CD1c-positive myeloid dendritic cell (primary cell): ENCODE measurements around the gene RALGDS.
"Not testable (repeated sequence)": the region's sequence is repeated elsewhere in the genome, so short reads cannot be mapped to it uniquely, and the experiment has no call there.

Source experiments
- DNase-seq: peaks from one replicate; pipeline ENCODE4 v3.0.0-alpha.2; 2016; ENCODE audit errors: extremely low spot score

RALGDS gene

GRCh38 chr9:133067813-133068212 is 53.2 kb downstream of the RALGDS start:
- no peak for DNase-seq

- no peak for DNase-seq
These were observed 54.0 kb downstream of the RALGDS start for GRCh38 chr9:133067006-133067405.

DNA sequence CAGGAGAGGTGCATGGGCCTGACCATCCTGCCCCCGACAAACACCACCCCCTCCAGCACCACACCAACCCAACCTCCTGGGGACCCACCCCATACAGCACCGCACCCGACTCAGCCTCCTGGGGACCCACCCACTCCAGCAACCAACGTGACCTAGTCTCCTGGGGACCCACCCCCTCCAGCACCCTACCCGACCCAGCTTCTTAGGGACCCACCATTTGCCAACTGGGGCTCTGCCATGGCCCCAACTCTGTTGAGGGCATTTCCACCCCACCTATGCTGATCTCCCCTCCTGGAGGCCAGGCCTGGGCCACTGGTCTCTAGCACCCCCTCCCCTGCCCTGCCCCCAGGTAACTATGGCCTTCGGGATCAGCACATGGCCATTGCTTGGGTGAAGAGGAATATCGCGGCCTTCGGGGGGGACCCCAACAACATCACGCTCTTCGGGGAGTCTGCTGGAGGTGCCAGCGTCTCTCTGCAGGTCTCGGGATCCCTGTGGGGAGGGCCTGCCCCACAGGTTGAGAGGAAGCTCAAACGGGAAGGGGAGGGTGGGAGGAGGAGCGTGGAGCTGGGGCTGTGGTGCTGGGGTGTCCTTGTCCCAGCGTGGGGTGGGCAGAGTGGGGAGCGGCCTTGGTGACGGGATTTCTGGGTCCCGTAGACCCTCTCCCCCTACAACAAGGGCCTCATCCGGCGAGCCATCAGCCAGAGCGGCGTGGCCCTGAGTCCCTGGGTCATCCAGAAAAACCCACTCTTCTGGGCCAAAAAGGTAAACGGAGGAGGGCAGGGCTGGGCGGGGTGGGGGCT is 54.7 kb downstream of the RALGDS start:
- DNase-seq, result no peak

DNA sequence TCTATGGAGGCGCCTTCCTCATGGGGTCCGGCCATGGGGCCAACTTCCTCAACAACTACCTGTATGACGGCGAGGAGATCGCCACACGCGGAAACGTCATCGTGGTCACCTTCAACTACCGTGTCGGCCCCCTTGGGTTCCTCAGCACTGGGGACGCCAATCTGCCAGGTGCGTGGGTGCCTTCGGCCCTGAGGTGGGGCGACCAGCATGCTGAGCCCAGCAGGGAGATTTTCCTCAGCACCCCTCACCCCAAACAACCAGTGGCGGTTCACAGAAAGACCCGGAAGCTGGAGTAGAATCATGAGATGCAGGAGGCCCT is 56.0 kb downstream of the RALGDS start:
- DNase-seq, result no peak

DNA sequence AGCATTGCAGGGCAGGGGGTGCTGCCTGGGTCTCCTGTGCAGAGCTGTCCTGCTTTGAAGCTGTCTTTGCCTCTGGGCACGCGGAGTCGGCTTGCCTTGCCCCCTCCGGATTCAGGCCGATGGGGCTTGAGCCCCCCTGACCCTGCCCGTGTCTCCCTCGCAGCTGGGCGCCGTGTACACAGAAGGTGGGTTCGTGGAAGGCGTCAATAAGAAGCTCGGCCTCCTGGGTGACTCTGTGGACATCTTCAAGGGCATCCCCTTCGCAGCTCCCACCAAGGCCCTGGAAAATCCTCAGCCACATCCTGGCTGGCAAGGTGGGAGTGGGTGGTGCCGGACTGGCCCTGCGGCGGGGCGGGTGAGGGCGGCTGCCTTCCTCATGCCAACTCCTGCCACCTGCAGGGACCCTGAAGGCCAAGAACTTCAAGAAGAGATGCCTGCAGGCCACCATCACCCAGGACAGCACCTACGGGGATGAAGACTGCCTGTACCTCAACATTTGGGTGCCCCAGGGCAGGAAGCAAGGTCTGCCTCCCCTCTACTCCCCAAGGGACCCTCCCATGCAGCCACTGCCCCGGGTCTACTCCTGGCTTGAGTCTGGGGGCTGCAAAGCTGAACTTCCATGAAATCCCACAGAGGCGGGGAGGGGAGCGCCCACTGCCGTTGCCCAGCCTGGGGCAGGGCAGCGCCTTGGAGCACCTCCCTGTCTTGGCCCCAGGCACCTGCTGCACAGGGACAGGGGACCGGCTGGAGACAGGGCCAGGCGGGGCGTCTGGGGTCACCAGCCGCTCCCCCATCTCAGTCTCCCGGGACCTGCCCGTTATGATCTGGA is 56.6 kb downstream of the RALGDS start:
- DNase-seq, result no peak

- no peak for DNase-seq
These were observed 57.4 kb downstream of the RALGDS start for GRCh38 chr9:133063500-133064231.

DNA sequence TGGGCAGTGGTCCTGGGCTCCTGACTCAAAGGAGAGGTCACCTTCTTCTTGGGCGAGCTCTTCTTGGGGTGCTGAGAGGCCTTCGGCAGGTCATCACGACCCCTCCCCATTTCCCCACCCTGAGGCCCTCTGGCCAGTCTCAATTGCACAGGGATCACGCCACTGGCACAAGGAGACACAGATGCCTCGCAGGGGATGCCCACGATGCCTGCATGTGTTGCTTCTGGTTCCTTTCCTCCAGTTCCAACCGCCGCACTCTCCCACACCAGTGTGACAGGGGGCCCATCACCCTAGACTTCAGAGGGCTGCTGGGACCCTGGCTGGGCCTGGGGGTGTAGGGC is 57.9 kb downstream of the RALGDS start:
- DNase-seq, result no peak

DNA sequence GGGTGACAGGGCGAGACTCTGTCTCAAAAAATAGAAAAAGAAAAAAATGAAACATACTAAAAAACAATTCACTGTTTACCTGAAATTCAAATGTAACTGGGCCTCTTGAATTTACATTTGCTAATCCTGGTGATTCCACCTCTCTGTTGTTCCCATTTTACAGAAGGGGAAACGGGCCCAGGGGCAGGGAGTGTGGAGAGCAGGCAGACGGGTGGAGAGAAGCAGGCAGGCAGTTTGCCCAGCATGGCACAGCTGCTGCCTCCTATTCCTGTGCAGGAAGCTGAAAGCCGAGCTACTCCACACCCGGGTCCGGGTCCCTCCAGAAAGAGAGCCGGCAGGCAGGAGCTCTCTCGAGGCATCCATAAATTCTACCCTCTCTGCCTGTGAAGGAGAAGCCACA is 58.5 kb downstream of the RALGDS start:
- not testable (repeated sequence) for DNase-seq

GRCh38 chr9:133061764-133062145 is 59.3 kb downstream of the RALGDS start, which contains the start of gene CEL:
TSS of gene CEL (plus strand) at chr9:133061981. CDS start at chr9:133062003, 22 bp downstream.
- DNase-seq, result not testable (repeated sequence)

- DNase-seq, result not testable (repeated sequence)
These were observed 59.8 kb downstream of the RALGDS start for GRCh38 chr9:133061019-133061763.

DNA sequence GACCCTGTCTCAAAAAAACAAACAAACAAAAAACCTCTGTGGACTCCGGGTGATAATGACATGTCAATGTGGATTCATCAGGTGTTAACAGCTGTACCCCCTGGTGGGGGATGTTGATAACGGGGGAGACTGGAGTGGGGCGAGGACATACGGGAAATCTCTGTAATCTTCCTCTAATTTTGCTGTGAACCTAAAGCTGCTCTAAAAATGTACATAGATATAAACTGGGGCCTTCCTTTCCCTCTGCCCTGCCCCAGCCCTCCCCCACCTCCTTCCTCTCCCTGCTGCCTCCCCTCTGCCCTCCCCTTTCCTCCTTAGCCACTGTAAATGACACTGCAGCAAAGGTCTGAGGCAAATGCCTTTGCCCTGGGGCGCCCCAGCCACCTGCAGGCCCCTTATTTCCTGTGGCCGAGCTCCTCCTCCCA is 60.6 kb downstream of the RALGDS start:
- DNase-seq, result no peak

- DNase-seq, result no peak
These were observed 61.4 kb downstream of the RALGDS start for GRCh38 chr9:133059623-133060022.

DNA sequence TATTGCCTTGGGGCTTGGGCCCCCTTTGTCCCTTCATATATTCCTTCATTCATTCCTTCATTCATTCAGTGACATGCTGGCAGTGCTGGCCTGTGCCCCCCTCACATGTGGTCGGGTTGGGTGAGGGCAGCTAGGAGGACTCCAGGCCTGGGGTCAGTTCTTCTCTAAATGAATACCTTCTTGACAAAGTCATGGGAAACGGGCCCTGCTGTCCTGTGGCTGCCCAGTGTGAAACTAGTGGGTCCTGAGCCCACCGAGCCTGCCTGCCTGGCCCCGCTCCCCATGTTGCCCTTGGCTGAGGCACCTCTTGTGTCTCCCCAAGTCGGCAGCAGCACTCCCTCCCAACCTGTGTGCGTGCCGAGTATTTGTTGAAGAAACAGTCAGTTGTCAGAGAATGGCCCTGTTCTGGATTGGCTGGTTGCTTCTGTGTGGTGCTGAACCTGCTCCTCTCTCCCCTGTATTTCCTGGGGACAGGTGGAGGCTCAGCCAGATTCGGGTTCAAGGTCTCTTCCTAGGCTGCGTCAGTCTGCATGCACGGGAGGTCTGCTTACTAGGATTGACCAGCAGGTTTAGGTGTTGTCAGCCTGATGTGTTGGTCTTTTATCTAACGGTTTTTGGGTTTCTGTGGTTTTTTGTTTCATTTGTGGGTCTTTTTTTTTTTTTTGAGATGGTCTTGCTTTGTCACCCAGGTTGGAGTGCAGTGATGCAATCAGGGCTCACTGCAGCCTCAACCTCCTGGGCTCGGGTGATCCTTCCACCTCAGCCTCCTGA is 62.3 kb downstream of the RALGDS start:
- no peak for DNase-seq

DNA sequence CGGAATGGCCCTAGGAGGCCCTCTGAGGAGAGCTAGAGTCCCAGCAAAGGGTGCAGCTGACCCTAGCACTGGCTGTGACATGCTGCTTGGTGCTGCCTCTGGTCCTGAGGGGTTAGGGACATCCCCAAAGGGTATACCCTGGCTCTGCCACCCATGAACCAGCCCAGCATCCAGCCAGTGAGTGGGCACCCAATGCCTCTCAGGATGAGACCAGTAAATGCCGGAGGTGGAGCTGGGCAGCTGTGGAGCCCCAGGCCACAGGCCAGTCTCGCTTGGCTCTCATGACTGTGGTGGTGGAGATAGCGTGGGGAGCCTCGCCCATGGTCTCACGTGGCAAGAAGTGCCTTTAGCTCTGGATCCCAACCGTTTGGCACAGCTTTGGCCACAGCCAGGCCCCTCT is 63.0 kb downstream of the RALGDS start:
- no peak for DNase-seq

GRCh38 chr9:133057553-133057952 is 63.5 kb downstream of the RALGDS start:
- DNase-seq, result no peak

- no peak for DNase-seq
These were observed 64.0 kb downstream of the RALGDS start for GRCh38 chr9:133057006-133057405.

GRCh38 chr9:133056533-133056932 is 64.5 kb downstream of the RALGDS start:
- DNase-seq, result no peak

DNA sequence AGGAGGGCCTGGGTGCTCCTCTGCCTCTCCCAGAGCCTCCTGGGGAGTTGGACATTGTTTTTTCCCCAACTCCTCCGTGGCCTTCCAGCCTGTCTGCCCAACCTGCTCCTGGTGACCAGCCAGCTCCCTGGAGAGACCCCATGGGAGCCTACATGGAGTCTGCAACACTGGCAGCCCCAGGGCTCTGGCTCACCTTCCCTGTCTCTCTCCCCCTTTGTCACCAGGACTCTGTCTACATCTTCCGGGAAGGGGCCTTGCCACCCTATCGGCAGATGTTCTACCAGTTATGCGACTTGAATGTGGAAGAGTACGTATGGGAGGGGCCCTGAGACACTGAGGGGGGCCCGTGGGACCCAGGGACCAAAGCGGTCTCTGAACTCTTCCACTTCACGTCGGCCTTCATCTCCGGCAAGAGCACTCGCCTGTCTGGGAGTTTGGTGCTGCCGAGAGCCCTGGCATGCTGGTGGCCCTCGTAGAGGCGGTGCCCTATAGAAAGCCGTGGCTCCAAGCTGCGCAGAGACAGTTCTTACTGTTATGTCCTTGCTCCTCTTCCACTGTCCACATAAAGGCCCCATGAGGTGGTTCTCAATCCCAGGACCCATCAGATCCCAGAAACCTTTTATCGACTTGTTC is 65.1 kb downstream of the RALGDS start:
- no peak for DNase-seq

GRCh38 chr9:133054966-133055365 is 66.1 kb downstream of the RALGDS start:
- no peak for DNase-seq

DNA sequence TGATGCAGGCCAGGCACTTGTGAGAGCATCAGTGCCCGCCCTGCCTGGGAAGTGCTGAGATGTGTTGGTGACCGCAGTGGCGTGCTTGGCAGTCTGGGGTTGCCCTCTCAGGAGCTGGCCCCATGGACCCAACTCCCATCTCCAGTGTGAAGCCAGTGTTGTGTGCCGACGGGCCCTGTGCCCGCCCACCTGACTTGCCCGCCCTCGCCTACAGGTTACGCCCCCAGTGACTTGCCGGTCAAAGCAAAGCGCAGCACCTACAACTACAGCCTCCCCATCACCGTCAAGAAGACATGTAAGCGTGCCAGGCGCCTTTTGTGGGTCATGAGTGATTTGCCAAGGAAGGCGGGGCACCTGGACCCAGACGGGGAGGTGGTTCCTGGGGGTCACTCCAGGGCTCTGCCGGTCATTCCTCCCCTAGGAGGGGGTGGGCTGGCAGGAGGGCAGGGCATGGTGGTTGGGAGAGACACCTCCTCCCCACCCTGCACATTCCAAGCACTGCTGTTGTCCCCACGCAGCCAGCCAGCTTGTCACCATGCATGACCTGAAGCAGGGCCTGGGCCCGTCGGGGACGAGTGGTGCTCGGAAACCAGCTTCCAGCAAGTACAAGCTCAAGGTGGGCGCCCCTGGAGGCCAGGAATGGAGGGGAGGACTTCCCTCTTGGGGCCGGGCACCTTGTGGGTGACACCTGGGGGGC is 66.7 kb downstream of the RALGDS start:
- no peak for DNase-seq
